GM21723 (cell line): ENCODE measurements around the gene ZNF480.
"Not testable (repeated sequence)": the region's sequence is repeated elsewhere in the genome, so short reads cannot be mapped to it uniquely, and the experiment has no call there.

Source experiments
- ATAC-seq: cut with Tn5 transposase; IDR thresholded peaks from one replicate; pipeline ENCODE4 v1.9.1; 2021; ENCODE audit warnings: mild to moderate bottlenecking, moderate library complexity; ENCODE audit not compliant: unreplicated experiment

The ZNF480 gene

DNA sequence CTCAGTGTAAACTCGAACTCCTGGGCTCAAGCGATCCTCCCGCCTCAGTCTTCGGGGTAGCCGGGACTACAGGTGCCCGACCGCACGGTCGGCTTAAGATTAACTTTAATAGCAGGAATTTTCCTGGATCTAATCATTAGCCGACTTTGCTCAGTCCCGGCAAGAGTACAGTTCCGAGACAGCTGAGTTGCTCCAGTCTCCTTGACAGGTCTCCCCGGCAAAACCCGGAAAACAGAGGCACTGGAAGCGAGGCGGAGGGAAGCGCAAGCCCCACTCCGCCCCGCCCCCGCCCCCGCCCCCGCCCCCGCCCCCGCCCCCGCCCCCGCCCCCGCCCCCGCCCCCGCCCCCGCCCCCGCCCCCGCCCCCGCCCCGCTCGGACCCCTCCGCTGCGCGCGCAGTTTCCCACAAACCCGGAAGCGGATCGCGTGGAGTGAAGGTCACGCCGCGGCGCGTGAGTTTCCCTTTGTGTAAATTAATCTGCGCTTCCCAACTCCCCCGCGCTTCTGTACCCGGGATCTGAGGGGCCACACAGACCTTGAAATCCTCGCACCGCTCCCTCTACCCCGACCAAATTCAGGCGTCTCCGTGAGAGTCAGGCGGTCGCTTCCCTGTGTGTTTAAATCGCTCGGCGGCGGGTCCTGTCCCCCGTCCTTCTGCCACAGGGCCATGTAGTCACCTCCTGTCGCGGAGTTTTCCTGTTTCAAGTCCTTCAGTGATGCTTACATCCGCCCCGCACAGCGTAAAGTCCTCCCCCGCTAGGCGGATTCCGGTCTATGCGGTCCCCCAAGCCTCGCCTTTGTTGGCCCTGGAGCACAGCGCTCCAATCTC is at the start of gene ZNF480:
TSS of gene ZNF480 (plus strand) at position 397 of the 828 bp plus-strand sequence. CDS start 3,244 bp downstream, outside the sequence.
- peak; percentile 56 for ATAC-seq

DNA sequence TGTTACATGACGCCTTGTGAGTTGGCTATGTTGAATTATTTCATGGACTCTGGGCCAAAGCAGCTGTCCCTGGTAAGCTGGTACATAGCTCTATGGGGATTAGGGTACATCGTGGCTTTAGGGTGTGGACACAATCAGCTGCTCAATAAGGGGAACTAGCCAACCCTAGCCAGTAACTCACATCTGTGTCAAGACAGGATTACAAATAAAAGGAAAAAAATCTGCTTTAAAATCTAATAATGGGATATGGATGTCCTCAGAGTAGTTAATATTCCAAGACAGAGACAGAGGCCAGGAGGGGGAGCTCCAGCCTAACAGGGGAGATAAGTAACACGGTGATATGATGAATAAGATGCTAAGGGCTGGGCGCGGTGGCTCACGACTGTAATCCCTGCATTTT is 48.7 kb upstream of the ZNF480 start:
- ATAC-seq: no peak

DNA sequence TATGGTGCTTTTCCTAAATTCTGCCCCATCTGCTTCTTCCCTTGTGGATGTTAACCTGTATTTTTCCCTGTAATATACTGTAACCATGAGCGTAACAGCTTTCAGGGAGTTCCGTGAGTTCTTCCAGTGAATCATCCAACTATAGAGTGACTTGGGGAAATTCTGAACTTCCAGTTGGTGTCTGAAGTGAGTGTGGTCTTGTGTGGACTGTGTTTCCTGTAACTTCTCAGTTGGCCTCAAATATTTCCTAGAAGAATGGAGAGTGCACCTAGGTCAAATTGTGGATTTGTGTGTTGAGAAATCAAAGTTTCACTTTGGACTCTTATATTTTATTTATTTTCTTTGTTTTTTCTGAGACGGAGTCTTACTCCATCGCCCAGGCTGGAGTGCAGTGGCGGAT is 38.5 kb upstream of the ZNF480 start:
- no peak for ATAC-seq

DNA sequence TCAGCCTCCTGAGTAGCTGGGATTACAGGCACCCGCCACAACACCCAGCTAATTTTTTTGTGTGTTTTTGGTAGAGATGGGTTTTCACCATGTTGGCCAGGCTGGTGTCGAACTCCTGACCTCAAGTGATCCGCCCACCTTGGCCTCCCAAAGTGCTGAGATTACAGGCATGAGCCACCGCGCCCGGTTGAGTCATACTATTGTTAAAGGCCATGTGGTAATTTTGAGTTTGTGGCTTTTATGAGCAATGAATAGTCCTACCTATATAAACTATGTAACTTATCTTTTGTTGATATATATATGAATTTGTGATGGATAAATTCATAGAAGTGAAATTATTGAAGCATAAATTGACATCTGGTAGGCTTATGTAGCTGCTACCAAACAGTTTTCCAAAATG is 31.4 kb upstream of the ZNF480 start:
- not testable (repeated sequence) for ATAC-seq

DNA sequence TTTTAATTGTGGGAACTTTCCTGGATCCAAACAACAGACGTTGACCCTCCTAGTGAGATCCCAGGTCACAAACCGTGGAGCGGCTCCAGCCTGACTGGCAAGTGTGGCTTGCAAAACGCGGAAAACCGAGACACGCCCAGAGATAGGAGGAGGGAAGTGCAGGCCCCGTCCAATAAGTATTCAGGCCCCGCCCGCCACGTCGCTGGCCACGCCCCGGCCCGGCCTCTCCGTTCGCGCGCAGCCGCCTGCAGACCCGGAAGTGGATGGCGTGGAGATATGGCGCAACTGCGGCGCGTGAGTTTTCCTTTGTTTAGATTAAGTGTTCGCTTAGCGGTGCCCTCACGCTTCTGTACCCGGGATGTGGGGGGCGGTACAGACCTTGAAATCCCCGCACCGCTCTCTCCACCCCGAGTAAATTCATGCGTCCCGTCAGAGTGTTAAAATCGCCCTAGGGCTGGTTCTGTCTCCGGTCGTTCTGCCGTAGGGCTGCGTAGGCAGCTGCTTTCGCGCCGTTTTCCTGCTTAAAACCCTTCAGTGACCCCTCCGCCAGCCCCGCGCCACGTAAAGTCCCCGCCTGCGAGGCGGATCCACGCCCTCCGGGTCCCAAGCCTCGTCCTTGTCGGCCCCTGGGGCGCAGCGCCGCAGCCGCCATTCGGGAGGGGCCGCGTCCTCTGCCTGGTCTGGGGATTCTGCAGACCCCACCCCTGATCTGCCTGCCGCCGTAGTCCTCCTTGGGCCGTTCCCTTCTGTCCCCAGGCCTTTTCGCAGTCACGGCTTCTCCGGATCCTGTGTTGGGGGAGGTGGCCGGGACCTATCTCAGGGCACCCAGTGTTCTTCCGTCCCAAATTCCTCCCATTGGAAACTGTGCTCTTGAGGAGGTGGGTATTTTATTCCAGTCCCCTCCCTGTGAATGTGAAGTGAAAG is 27.4 kb upstream of the ZNF480 start, which contains the start of gene ZNF766:
TSS of gene ZNF766 (plus strand) at position 250 of the 924 bp plus-strand sequence. CDS start at position 277, 27 bp downstream.
- ATAC-seq: peak; percentile 94

DNA sequence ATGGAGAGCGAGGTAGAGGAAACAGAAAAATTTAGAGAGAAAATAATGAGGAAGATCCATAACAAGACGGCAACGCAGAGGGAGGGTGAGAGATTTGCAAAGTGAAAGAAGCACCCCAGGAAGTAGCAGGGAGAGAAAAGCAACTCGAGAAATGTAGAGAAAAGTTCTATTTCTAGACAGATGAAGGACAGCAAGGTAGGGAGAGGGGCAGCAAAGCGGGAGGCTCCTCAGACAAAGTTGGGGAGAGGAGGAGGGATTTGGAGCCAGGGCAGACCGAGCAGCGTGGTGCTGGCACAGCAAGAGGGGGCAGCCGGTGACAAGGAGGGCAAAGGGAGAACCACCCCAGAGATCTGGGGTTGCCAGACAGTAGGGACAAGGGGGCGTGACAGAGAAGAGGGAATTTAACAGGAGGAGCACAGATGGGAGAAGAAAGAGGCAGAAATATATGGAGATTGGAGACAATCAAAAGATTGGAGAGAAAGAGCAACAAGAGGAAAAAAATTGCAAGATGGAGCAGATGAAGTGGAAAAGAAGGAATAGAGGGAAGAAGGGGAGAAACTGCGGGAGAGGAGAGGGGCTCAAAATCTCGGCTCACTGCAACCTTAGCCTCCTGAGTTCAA is 26.6 kb upstream of the ZNF480 start:
- ATAC-seq: no peak

DNA sequence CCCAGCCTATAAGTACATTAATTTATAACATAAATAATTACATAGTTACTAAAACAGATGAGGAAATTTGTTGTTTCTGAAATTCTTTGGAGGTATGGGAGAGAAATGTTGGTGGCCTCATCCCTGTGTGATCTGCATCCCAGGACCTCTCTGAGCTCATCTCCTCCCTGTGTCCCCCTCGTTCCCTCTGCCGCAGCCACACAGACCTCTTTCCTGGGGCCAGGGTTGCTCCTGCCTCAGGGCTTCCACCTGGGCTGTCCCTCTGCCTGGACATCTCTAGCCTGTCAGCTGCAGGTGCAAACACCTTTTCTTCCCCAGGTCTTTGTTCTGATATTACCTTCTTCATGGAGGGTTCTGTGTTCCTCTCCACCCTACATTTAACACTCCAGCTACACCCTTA is 23.7 kb upstream of the ZNF480 start:
- ATAC-seq: no peak

DNA sequence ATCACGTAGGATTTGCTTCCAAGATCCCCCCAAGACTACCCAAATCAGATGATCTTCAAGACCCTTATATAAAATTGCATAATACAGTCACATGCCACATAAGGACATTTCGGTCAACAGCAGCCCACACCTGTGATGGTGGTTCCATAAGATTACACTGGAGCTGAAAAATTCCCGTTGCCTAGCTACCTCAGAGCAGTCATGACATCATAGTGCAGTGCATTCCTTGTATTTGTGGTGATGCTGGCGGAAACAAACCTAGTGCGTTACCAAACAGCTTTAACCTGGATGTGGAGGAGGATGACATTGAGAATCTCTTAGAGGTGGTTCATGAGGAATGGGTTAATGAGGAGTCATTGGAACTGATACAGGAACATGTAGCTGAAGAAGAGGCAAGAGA is 22.8 kb upstream of the ZNF480 start:
- ATAC-seq: no peak

DNA sequence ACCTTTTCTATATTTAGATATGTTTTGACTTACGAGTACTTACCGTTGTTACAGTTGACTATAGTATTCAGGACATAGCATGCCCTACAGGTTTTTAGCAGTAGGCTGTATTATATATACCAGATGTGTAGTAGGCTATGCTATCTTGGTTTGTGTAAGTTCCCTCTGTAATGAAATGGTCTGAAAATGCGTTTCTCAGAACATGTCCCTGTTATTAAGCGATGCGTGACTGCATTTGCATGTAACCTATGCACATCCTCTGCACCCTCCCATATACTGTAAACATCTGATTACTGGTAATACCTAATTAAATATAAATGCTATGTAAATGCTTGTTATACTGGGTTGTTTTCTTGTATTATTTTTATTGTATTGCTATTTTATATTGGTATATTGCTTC is 21.0 kb upstream of the ZNF480 start:
- ATAC-seq: no peak

DNA sequence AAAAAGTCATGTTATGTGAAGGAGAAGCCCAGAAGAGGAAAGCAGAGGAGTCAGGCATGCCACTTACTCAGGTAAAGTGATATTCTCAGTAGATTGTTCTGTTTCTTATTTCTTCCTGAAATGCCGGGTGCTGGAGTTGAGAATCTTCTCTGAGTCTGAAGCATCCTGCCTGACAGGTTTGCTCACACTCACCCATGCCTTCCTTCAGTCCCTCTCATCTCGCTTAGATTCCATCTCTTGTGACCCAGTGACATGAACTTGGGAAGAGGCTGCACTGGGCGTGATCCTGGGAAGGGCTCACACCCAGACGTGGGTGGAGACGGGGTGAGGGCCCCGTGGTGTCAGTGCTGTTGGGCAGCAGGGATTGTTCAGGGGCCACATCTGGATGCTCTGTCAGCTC is 19.5 kb upstream of the ZNF480 start:
- ATAC-seq: no peak

DNA sequence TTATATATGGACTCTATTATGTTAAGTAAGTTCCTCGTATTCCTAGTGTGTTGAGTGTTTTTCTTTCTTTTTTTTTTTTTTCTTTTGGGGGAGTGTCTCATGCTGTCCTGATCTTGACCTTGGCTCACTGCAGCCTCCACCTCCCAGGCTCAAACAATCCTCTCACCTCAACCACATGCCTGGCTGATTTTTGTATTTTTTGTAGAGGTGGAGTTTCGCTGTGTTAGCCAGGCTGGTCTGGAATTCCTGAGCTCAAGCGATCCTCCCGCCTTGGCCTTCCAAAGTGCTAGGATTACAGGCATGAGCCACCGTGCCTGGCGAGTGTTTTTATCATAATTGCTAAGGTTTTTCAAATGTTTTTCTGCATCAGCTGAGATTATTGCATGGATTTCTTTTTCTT is 10.7 kb upstream of the ZNF480 start:
- ATAC-seq: no peak

DNA sequence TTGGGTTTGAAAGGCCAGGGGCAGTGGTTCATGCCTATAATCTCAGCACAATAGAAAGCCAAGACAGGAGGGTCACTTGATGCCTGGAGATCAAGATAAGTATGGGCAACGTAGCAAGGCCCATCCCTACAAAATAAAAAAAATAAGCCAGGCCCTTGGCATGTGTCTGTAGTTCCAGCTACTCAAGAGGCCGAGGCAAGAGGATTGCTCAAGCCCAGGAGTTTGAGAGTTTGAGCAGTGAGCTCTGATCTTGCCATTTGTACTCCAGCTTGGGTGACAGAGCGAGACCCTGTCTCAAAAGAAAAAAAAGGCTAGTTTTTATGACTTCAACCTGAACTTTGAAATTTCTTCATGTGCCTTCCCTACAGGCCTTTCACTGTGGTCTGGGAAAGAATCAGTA is 5.2 kb upstream of the ZNF480 start:
- no peak for ATAC-seq

DNA sequence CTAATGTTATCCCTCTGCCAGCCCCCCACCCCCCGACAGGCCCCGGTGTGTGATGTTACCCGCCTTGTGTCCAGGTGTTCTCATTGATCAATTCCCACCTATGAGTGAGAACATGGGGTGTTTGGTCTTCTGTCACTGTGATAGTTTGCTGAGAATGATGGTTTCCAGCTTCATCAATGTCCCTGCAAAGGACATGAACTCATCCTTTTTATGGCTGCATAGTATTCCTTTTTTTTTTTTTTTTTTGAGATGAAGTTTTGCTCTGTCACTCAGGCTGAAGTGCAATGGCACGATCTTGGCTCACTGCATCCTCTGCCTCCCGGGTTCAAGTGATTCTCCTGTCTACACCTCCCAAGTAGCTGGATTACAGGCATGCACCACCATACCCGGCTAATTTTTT is 4.0 kb upstream of the ZNF480 start:
- not testable (repeated sequence) for ATAC-seq

DNA sequence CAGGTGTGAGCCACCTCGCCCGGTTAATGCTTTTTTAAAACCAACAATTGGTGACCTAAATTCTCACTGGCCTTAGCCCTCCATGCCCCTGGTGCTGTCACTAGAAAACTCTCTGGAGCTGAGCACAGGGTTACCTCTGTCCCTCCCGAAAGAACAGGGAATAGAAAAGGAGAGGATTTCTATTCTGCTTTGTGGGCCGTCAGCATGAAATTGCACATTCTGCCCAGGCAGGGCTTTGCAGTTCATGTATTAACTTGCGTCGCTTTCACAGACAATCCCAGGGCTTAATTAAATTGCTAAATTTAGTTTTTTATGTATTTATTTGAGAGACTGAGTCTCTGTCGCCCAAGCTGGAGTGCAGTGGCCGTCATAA is 583 bp upstream of the ZNF480 start:
- ATAC-seq: peak; percentile 11

DNA sequence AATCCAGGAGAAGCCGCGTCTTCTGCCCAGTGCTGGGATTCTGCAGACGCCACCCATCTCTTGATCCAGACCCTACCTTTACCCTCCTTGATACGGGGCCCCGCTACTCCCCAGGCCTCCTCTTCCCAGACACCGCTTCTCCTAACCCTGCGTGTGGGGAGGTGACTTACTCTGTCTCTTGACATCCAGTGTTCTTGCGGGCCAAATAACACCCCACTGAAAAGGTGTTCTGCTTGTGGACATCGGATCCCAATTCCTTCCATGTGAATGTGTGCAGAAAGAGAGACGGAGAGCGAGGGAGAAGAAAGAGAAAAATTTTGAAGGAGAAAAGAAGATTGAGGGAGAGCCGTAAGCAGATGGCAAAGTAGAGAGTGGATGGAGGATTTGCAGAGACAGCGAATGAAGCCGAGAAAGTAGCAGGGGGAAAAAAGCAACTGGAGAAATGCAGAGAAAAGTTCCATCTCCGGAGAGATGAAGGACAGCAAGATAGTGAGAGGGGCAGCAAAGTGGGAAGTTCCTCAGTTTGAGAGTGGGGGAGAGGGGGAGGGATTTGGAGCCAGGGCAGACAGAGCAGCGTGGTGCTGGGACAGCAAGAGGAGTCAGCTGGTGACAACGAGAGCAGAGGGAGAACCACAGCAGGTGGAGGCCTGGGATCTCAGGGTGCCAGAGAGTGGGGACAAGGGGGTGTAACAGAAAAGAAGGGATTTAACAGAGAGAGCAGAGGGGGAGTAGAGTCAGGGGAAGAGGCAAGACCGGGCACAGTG is 814 bp downstream of the ZNF480 start:
- peak; percentile 22 for ATAC-seq

DNA sequence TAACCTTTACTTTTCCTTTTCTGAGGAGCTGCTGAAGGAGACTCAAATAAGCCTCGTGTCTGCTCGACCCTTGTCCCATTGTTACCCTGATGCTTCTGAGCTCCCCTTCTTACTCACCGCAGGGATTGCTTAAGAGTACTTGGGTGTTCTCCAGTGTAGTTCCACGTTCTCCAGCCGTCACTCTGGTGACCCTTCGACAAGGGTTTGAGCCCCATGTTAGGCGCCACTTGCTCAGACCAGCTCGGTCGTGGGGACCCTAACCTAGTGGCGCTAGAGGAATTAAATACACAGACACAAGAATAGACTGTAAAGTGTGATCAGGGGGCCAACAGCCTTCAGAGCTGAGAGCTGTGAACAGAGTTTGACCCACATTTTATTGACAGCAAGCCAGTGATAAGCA is 10.3 kb downstream of the ZNF480 start:
- ATAC-seq: no peak

DNA sequence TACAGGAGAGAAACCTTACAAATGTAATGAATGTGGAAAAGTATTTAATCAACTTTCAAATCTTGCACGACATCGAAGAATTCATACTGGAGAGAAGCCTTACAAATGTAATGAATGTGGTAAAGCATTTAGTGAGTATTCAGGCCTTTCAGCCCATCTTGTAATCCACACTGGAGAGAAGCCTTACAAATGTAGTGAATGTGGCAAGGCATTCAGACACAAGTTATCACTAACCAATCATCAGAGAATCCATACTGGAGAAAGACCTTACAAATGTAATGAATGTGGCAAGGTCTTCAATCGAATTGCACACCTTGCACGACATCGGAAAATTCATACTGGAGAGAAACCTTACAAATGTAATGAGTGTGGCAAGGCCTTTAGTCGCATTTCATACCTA is 25.5 kb downstream of the ZNF480 start:
- ATAC-seq: no peak

DNA sequence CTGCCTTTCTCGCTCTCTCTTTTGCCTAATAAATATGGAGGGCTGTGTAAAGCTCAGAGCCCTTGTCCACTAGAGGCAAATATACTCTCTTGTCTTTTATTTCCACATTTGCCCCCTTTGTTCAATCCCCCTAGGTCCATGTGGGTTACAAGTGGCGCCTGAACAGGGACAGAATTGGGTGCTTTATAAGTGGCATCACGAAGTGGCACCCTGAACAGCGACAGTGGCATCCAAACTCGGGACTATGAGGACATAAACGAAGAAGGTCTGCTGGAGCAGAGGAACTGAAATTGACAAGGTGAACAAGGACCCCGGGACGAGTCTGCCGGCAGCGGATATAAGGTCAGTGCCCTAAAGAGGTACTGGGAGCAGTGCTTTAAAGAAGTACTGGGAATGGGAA is 34.8 kb downstream of the ZNF480 start:
- ATAC-seq: no peak

DNA sequence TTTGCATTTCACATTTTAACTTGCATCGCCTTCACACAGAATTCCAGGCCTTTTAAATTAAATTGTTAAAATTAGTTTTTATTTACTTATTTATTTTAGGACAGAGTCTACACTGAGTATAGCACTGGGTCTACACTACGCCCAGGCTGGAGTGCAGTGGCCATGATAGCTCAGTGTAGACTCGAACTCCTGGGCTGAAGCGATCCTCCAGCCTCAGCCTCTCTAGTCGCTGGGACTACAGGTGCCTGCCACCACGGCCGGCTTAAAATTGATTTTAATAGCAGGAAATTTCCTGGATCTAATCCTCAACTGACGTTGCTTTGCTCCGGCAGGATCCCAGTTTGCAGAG is 38.8 kb downstream of the ZNF480 start:
- ATAC-seq: no peak

DNA sequence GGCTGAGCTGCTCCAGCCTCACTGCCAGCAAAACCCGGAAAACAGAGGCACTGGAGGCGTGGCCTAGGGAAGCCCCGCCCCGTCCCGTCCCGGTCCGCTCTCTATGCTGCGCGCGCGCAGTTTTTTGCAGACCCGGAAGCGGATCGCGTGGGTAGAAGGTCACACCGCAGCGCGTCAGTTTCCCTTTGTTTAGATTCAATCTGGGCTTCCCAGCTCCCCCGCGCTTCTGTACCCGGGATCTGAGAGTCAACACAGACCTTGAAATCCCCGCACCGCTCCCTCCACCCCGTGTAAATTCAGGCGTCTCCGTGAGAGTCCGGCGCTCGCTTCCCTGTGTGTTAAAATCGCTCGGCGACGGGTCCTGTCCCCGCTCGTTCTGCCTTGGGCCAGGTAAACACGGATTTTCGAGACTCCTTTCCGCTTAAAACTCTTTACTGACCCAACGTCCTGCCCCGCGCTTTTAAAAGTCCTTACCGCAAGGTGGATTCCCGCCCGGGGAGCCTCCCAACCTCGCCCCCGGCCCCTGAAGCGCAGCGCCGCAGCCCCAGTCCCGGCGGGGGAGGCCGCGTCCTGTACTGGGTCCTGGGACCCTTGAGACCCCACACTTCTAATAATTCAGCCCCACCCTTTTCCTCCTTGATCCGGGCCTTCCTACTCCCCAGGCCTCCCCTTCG is 39.3 kb downstream of the ZNF480 start, which contains the start of gene ZNF610:
TSS of gene ZNF610 (plus strand) at position 127 of the 674 bp plus-strand sequence. CDS start 12,930 bp downstream, outside the sequence.
- ATAC-seq: no peak
